K562 (cell line): ENCODE data around the gene LPGAT1.

ENCODE experiments used
- AFF1 ChIP-seq, 2 experiments: fragments of 450-650 bp; IDR thresholded peaks; 2 replicates each; pipeline ENCODE4 v1.6.1; 2018; ENCODE audit warnings: mild to moderate bottlenecking in 2 of 2, low read depth in 1 of 2; ENCODE audit not compliant: partially characterized antibody in 2 of 2
- KDM5B ChIP-seq: fragments of 200-600 bp; sonication (generic); IDR thresholded peaks from 2 replicates; pipeline ENCODE4 v1.6.1; 2012; ENCODE audit warnings: low read depth, mild to moderate bottlenecking, moderate library complexity, low read length, control low read depth, inconsistent platforms; ENCODE audit not compliant: insufficient replicate concordance
- PHF20 ChIP-seq: fragments of 450-650 bp; IDR thresholded peaks from 2 replicates; pipeline ENCODE4 v1.6.1; 2018; ENCODE audit not compliant: partially characterized antibody
- POLR2A ChIP-seq: fragments of 450-650 bp; conservative IDR thresholded peaks from 2 replicates; pipeline ENCODE4 v1.6.1; 2016
- RBM15 ChIP-seq: fragments of 200-400 bp; formaldehyde crosslinking; IDR thresholded peaks from 2 replicates; pipeline ENCODE4 v1.6.1; 2018; ENCODE audit warnings: mild to moderate bottlenecking, low read length, moderate library complexity; ENCODE audit not compliant: insufficient read depth
- REST ChIP-seq, 2 experiments: fragments of 450-650 bp; formaldehyde crosslinking in 1 of 2; IDR thresholded peaks; 2 replicates each; pipeline versions ENCODE4 v1.4.0 to v1.6.1; 2014 to 2020; ENCODE audit warnings: mild to moderate bottlenecking in 2 of 2, borderline replicate concordance in 1 of 2, low read depth in 1 of 2
- SRSF9 ChIP-seq: fragments of 200-400 bp; formaldehyde crosslinking; IDR thresholded peaks from 2 replicates; pipeline ENCODE4 v1.6.1; 2017; ENCODE audit warnings: low read depth, low read length, borderline replicate concordance
- TAF1 ChIP-seq: IDR thresholded peaks from 2 replicates; pipeline ENCODE4 v1.6.1; 2011; ENCODE audit warnings: mild to moderate bottlenecking, low read length, moderate library complexity; ENCODE audit not compliant: insufficient read depth, control insufficient read depth, severe bottlenecking; ENCODE audit errors: extremely low read depth
- ZFP36 ChIP-seq: fragments of 150-350 bp; IDR thresholded peaks from 2 replicates; pipeline ENCODE4 v1.6.1; 2018; ENCODE audit warnings: low read length, low read depth; ENCODE audit not compliant: partially characterized antibody

GRCh38 chr1:211830328-211831142 is at the start of gene LPGAT1:
- peak; percentile 48; the same call in 1 of the 2 replicates for TF ChIP-seq REST (IDR thresholded peaks at IDR 0.05; ENCODE audit: borderline replicate concordance)
- 0 out of 2 replicates have a peak, but pooled peaks have one; percentile 43 for TF ChIP-seq REST (CRISPR knock-in tag; IDR thresholded peaks at IDR 0.05; ENCODE audit: low read depth)
- no peak for TF ChIP-seq POLR2A
- TF ChIP-seq SRSF9 = no peak
- TF ChIP-seq RBM15 = no peak
- no peak for TF ChIP-seq PHF20
- TF ChIP-seq TAF1 = peak; percentile 40
- no peak for TF ChIP-seq AFF1 (IDR thresholded peaks at IDR 0.05; ENCODE audit: low read depth in 1 of 2, partially characterized antibody in 2 of 2)
- peak; percentile 55 for TF ChIP-seq KDM5B
- no peak for TF ChIP-seq ZFP36
